GM12878 (cell line): ENCODE results near the gene RERE. TPM values are rescaled to one million over a fixed set of nuclear protein-coding genes. Genes with fewer than 3 reads are reported as not detected.

Experiments used
- ATAC-seq: fragments of 200-7000 bp; cut with Tn5 transposase; 3 replicates; pipeline ENCODE4 v1.9.1; 2020; ENCODE audit warnings: mild to moderate bottlenecking, moderate library complexity
- BruUV-seq: library from RNA; stranded (reverse); fragments of 400-500 nt; replicated peaks from 2 replicates; lab custom pipeline; 2021; lab: Mats Ljungman, UMichigan
- CTCF ChIA-PET: fragments of 300-600 bp; sonication (Branson Sonifier 250); formaldehyde crosslinking; extraction: SDS; loops from one replicate; lab custom pipeline; 2021; ENCODE audit warnings: inconsistent platforms; lab: Yijun Ruan, JAX
- POLR2A ChIA-PET: fragments of 350-600 bp; formaldehyde crosslinking; extraction: SDS; loops from one replicate; lab custom pipeline; 2021; ENCODE audit warnings: inconsistent platforms; lab: Charles Lee
- RAD21 ChIA-PET: fragments of 300-600 bp; sonication (Branson Sonifier 250); formaldehyde crosslinking; loops from one replicate; lab custom pipeline; 2023; ENCODE audit warnings: antibody characterized with exemption; ENCODE audit not compliant: unreplicated experiment; lab: Charles Lee
- SMC1A ChIA-PET: fragments of 300-600 bp; sonication (Branson Sonifier 250); formaldehyde crosslinking; loops from one replicate; lab custom pipeline; 2023; ENCODE audit not compliant: unreplicated experiment, uncharacterized antibody; lab: Charles Lee
- DNase-seq: peaks from one replicate; pipeline ENCODE4 v3.0.0-alpha.2; 2011; ENCODE audit warnings: low read depth, low spot score
- FAIRE-seq: peaks from 3 replicates; lab custom pipeline; 2011; peaks lifted over from hg19 to GRCh38; lab: Jason Lieb, UNC
- H2AFZ ChIP-seq: 2 replicates; pipeline ENCODE4 v1.6.0; 2011; ENCODE audit warnings: low read depth, low read length, control low read depth; ENCODE audit not compliant: control insufficient read depth
- H3K27ac ChIP-seq: 2 replicates; pipeline ENCODE4 v1.5.1; 2011; ENCODE audit warnings: control low read depth; ENCODE audit not compliant: control insufficient read depth, insufficient read depth
- H3K27me3 ChIP-seq, 2 experiments: replicated peaks in 1 of 2; 2 replicates each; pipeline versions ENCODE4 v1.6.0 to v1.6.1; 2011; ENCODE audit warnings: low read length in 1 of 2; ENCODE audit not compliant: control insufficient read depth in 2 of 2, insufficient read depth in 2 of 2
- H3K36me3 ChIP-seq, 2 experiments: 2 replicates each; pipeline ENCODE4 v1.5.1; 2011; ENCODE audit warnings: low read length in 1 of 2; ENCODE audit not compliant: control insufficient read depth in 2 of 2, insufficient read depth in 2 of 2
- H3K4me1 ChIP-seq: 2 replicates; pipeline ENCODE4 v1.6.1; 2011; ENCODE audit warnings: mild to moderate bottlenecking, low read length, moderate library complexity, mixed read lengths; ENCODE audit not compliant: control insufficient read depth, insufficient read depth
- H3K4me2 ChIP-seq: 2 replicates; pipeline ENCODE4 v1.6.0; 2011; ENCODE audit warnings: control low read depth; ENCODE audit not compliant: control insufficient read depth, insufficient read depth
- H3K4me3 ChIP-seq: fragments of 200-600 bp; sonication (generic); 2 replicates; pipeline ENCODE4 v1.5.1; 2016
- H3K79me2 ChIP-seq: 2 replicates; pipeline ENCODE4 v1.6.0; 2011; ENCODE audit warnings: low read length; ENCODE audit not compliant: control insufficient read depth, insufficient read depth
- H3K9ac ChIP-seq: 2 replicates; pipeline ENCODE4 v1.8.0; 2011; ENCODE audit warnings: low read length, control low read depth, mixed read lengths; ENCODE audit not compliant: control insufficient read depth, insufficient read depth
- H3K9me3 ChIP-seq: replicated peaks from 3 replicates; pipeline ENCODE4 v1.5.1; 2011; ENCODE audit warnings: mild to moderate bottlenecking, low read length; ENCODE audit not compliant: control insufficient read depth, insufficient read depth
- H4K20me1 ChIP-seq: 2 replicates; pipeline ENCODE4 v1.6.0; 2011; ENCODE audit not compliant: control insufficient read depth, insufficient read depth
- CHD2 ChIP-seq: IDR thresholded peaks from 2 replicates; pipeline ENCODE4 v1.6.1; 2011; ENCODE audit warnings: low read depth, low read length, improper control_type of control experiment, borderline replicate concordance
- KAT2A ChIP-seq: conservative IDR thresholded peaks from 2 replicates; pipeline ENCODE4 v1.6.1; 2011; ENCODE audit warnings: low read depth, low read length; ENCODE audit not compliant: control insufficient read depth
- RUNX3 ChIP-seq: IDR thresholded peaks from 2 replicates; pipeline ENCODE4 v1.6.1; 2012; ENCODE audit warnings: low read length, inconsistent platforms
- SMC3 ChIP-seq: IDR thresholded peaks from 2 replicates; pipeline ENCODE4 v1.6.1; 2011; ENCODE audit warnings: low read length, improper control_type of control experiment, borderline replicate concordance
- STAT1 ChIP-seq: fragments of 450-650 bp; conservative IDR thresholded peaks from 2 replicates; pipeline ENCODE4 v1.6.1; 2014; ENCODE audit warnings: antibody characterized with exemption, mild to moderate bottlenecking
- YBX1 ChIP-seq: fragments of 450-650 bp; IDR thresholded peaks from 2 replicates; pipeline ENCODE4 v1.6.1; 2016; ENCODE audit warnings: antibody characterized with exemption
- ZBTB4 ChIP-seq: fragments of 450-650 bp; formaldehyde crosslinking; IDR thresholded peaks from 2 replicates; pipeline ENCODE4 v1.4.0; 2022; ENCODE audit warnings: mild to moderate bottlenecking, moderate library complexity
- ZNF274 ChIP-seq: IDR thresholded peaks from one replicate; pipeline ENCODE4 v1.8.0; 2011; ENCODE audit not compliant: insufficient read length, insufficient read depth
- WGBS: methylation state at CpG from one replicate; pipeline ENCODE4 v1.1.6; 2016; ENCODE audit warnings: low lambda C conversion rate; ENCODE audit not compliant: insufficient replicate concordance, insufficient coverage; ENCODE audit errors: missing lambda C conversion rate; 5-methylcytosine and 5-hydroxymethylcytosine counted together
- in situ Hi-C: fragments of 300-500 bp; cut with MboI; formaldehyde crosslinking; loops from 9 replicates; pipeline ENCODE4 v1.14.3; 2018; ENCODE audit warnings: mixed read lengths
- intact Hi-C: fragments of 100-400 bp; cut with micrococcal nuclease; formaldehyde crosslinking; loops from one replicate; pipeline ENCODE4 v1.14.2; 2022; ENCODE audit not compliant: unreplicated experiment
- polyA plus RNA-seq, 11 experiments: library from polyadenylated mRNA; depleted of rRNA in 4 of 11; unstranded in 6 of 11; stranded (reverse) in 5 of 11; fragments of >200 nt; fragmentation: Nextera tagmentation in 4 of 11; fragmentation: Illumina TruSeq in 1 of 11; extraction: Ambion mirVana in 4 of 11; extraction: Trizol in 1 of 11; gene quantifications; 1 replicate in 1 of 11; 2 replicates in 10 of 11; pipeline versions ENCODE4 v1.2.1 to v1.2.3, GENCODE V29; 2011 to 2016; ENCODE audit warnings: inconsistent platforms in 2 of 11, missing spikeins in 2 of 11, low read depth in 1 of 11
- total RNA-seq, 4 experiments: library from RNA; depleted of rRNA in 3 of 4; stranded (reverse); fragments of >200 nt in 3 of 4; fragmentation: Illumina TruSeq in 1 of 4; extraction: Trizol in 1 of 4; gene quantifications; 2 replicates each; pipeline versions ENCODE4 v1.2.1 to v1.2.3, GENCODE V29; 2013 to 2021
- TF ChIP-seq, protein P1 (sequence below): fragments of 450-650 bp; IDR thresholded peaks from 2 replicates; pipeline ENCODE4 v1.6.1; 2017; ENCODE audit warnings: mild to moderate bottlenecking, low read depth, inconsistent platforms; ENCODE audit not compliant: poor library complexity, severe bottlenecking
- TF ChIP-seq, protein P2 (sequence below): fragments of 150-350 bp; IDR thresholded peaks from 2 replicates; pipeline ENCODE4 v1.6.1; 2014; ENCODE audit warnings: mild to moderate bottlenecking, low read depth, low read length
- TF ChIP-seq, protein P3 (sequence below): fragments of 450-650 bp; IDR thresholded peaks from 2 replicates; pipeline ENCODE4 v1.6.1; 2016; ENCODE audit warnings: mild to moderate bottlenecking

RERE gene
- total and polyA plus RNA-seq, 10 of the 15 experiments (the other 5 are each of a cell fraction or from before 2014, with no cell fraction given) = 5.2 to 60.5 (median 20.2) TPM

- TF ChIP-seq, protein P1, sequence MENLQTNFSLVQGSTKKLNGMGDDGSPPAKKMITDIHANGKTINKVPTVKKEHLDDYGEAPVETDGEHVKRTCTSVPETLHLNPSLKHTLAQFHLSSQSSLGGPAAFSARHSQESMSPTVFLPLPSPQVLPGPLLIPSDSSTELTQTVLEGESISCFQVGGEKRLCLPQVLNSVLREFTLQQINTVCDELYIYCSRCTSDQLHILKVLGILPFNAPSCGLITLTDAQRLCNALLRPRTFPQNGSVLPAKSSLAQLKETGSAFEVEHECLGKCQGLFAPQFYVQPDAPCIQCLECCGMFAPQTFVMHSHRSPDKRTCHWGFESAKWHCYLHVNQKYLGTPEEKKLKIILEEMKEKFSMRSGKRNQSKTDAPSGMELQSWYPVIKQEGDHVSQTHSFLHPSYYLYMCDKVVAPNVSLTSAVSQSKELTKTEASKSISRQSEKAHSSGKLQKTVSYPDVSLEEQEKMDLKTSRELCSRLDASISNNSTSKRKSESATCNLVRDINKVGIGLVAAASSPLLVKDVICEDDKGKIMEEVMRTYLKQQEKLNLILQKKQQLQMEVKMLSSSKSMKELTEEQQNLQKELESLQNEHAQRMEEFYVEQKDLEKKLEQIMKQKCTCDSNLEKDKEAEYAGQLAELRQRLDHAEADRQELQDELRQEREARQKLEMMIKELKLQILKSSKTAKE = no peak
- TF ChIP-seq ZNF274 = no peak
Measured at GRCh38 chr1:8706291-8706690, 111.1 kb downstream of the RERE start (continued).

DNA sequence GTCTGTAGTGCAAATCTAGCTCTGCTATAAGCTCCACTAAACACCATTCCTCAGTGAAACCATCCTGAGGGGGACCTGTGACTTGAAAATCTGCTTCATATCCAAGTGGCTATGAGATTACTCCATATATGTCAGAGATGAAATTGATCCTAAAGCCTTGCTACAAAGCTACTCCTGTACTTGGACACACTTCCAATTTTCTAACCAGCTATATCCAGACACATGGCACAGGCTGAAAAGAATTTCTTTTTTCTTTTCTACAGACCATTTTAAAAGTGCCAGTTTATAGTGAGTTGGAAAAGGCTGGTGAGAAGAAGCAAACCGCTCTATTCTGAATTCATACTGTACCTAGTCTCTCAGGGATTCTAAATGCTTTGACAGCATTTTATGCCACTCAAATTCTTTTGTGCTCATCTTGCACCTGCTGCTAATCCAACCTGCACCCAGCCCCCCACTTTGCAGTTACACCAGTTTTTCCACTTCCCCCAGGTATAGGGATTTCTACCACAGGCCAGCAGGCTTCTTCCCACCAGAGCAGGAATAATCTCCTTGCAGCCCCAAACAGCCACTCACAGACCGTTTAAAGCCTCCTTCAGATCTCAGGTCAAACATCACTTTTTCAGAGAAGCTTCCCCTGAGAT is 112.5 kb downstream of the RERE start:
- Histone ChIP-seq H3K4me2 (no peak overlapping the region), H2AFZ (no peak overlapping the region)
- TF ChIP-seq KAT2A (no peak), SMC3 (no peak), ZBTB4 (CRISPR knock-in tag) (no peak), STAT1 (no peak), YBX1 (no peak), CHD2 (no peak), RUNX3 (no peak)
- TF ChIP-seq, protein P2, sequence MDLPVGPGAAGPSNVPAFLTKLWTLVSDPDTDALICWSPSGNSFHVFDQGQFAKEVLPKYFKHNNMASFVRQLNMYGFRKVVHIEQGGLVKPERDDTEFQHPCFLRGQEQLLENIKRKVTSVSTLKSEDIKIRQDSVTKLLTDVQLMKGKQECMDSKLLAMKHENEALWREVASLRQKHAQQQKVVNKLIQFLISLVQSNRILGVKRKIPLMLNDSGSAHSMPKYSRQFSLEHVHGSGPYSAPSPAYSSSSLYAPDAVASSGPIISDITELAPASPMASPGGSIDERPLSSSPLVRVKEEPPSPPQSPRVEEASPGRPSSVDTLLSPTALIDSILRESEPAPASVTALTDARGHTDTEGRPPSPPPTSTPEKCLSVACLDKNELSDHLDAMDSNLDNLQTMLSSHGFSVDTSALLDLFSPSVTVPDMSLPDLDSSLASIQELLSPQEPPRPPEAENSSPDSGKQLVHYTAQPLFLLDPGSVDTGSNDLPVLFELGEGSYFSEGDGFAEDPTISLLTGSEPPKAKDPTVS = no peak
- TF ChIP-seq, protein P3, sequence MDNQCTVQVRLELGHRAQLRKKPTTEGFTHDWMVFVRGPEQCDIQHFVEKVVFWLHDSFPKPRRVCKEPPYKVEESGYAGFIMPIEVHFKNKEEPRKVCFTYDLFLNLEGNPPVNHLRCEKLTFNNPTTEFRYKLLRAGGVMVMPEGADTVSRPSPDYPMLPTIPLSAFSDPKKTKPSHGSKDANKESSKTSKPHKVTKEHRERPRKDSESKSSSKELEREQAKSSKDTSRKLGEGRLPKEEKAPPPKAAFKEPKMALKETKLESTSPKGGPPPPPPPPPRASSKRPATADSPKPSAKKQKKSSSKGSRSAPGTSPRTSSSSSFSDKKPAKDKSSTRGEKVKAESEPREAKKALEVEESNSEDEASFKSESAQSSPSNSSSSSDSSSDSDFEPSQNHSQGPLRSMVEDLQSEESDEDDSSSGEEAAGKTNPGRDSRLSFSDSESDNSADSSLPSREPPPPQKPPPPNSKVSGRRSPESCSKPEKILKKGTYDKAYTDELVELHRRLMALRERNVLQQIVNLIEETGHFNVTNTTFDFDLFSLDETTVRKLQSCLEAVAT = no peak
- TF ChIP-seq, all 136 proteins: peak for 0
- DNase-seq (no peak), ATAC-seq (no peak), FAIRE-seq (no peak)
- intact Hi-C loops (loop anchor here (5.0 kb wide), 1 partner anchor 63 kb away; no protein-coding TSS in a partner anchor), in situ Hi-C loops (no loop called here)
- POLR2A ChIA-PET = interaction anchor here (0.5 to 3.1 kb wide), 6 partner anchors 9 to 131 kb away, joined by 3 to 8 read pairs (median 3); no protein-coding TSS in a partner anchor
- no peak overlapping the region for H3K9ac ChIP-seq
- SMC1A ChIA-PET = interaction anchor here (0.6 to 10.6 kb wide), 15 partner anchors 12 to 188 kb away, joined by 3 to 154 read pairs (median 4); no protein-coding TSS in a partner anchor
- no peaks in the 10 kb centered on the region for H3K9me3 ChIP-seq
- H3K27me3 ChIP-seq = no peaks in the 10 kb centered on the region
- RAD21 ChIA-PET = interaction anchor here (0.9 to 3.5 kb wide), 11 partner anchors 7 to 144 kb away, joined by 3 to 21 read pairs (median 4); no protein-coding TSS in a partner anchor
- no peak overlapping the region for H3K4me3 ChIP-seq
- H3K79me2 ChIP-seq = peaks cover 30% of the 10 kb centered on the region
- H3K4me1 ChIP-seq = no peaks in the 10 kb centered on the region; the same call in 1 of the 2 replicates
- CTCF ChIA-PET = interaction anchor here (0.6 to 3.6 kb wide), 10 partner anchors 8 to 989 kb away, joined by 3 to 20 read pairs (median 6); no protein-coding TSS in a partner anchor
- no peaks in the 10 kb centered on the region for H4K20me1 ChIP-seq
- H3K36me3 ChIP-seq = no peaks in the 10 kb centered on the region
- no TSS peak for BruUV-seq
- 71% methylated on average over 2 of the region's 2 CpGs for WGBS
- no peak overlapping the region for H3K27ac ChIP-seq
